Transverse colon (tissue), 4 donors: Measurements from ENCODE around the gene ZNF385B.

ENCODE experiments used
- CTCF ChIP-seq, 5 experiments: fragments of 200-600 bp in 3 of 5; fragments of 450-650 bp in 2 of 5; sonication (generic) in 3 of 5; IDR thresholded peaks; 1 replicate in 2 of 5; 2 replicates in 3 of 5; pipeline ENCODE4 v1.5.1; 2016 to 2017; ENCODE audit warnings: antibody characterized with exemption in 5 of 5, inconsistent platforms in 3 of 5, mild to moderate bottlenecking in 2 of 5, moderate library complexity in 1 of 5
- EP300 ChIP-seq: sonication (generic); formaldehyde crosslinking; IDR thresholded peaks from one replicate; pipeline ENCODE4 v1.6.1; 2017; ENCODE audit warnings: antibody characterized with exemption, low read depth
- POLR2A ChIP-seq: fragments of 450-650 bp; IDR thresholded peaks from one replicate; pipeline ENCODE4 v1.6.1; 2016; ENCODE audit warnings: antibody characterized with exemption, mild to moderate bottlenecking, moderate library complexity
- POLR2AphosphoS5 ChIP-seq, 3 donors: sonication (generic); formaldehyde crosslinking; IDR thresholded peaks; one replicate each; pipeline ENCODE4 v1.6.1; 2016; ENCODE audit warnings: antibody characterized with exemption in 3 of 3

- TF ChIP-seq POLR2AphosphoS5 (IDR thresholded peaks at IDR 0.05), result no peak
- no peak for TF ChIP-seq POLR2A
- no peak for TF ChIP-seq CTCF (IDR thresholded peaks at IDR 0.05)
- no peak for TF ChIP-seq EP300
Observed at GRCh38 chr2:179435566-179435965, 425.8 kb downstream of the ZNF385B start.
